ENCODE data around the gene CEP19. TPM values are rescaled to one million over a fixed set of nuclear protein-coding genes. Genes with fewer than 3 reads are reported as not detected.

Gene CEP19, protein sequence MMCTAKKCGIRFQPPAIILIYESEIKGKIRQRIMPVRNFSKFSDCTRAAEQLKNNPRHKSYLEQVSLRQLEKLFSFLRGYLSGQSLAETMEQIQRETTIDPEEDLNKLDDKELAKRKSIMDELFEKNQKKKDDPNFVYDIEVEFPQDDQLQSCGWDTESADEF
- 3.5 and 4.6 TPM in 2 replicates for total RNA-seq

DNA sequence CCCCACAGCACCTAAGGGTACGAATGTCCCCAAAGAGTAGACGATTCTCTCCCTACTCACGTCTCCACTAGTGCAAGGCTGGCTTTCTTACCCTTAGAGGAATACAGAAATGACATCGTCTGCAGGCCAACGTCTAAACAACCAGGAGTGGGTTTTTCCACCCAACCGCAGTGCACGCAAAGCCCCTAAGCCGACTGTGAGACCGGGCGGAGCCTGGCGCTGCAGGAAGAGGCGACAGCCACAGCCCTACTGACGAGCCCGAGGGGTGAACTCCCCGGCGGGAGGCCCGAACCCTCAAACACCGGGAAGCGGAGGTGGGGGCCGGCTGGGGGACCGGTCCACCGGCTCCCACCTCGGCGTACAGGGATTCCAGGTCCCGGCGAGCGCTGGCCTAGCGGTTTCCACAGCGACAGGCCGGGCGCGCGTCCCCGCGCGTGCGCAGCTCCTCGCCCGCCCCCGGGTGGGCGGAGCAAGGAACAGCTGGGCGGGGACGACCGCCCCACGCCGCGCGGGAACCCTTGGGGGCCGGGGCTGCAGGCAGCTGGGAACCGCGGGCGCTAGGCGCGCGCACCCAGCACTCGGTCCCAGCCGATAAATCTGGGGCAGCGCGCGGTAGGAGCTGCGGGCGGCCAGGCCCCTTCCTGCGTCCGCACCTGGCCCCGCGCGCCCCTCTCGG, at the start of gene CEP19, which contains the start of gene PIGX:
Gene CEP19, minus strand, starts transcription at position 413 of the 676 bp plus-strand sequence. CDS start 3,593 bp downstream, outside the sequence.
Gene PIGX, plus strand, starts transcription at position 540 of the 676 bp plus-strand sequence.

DNA sequence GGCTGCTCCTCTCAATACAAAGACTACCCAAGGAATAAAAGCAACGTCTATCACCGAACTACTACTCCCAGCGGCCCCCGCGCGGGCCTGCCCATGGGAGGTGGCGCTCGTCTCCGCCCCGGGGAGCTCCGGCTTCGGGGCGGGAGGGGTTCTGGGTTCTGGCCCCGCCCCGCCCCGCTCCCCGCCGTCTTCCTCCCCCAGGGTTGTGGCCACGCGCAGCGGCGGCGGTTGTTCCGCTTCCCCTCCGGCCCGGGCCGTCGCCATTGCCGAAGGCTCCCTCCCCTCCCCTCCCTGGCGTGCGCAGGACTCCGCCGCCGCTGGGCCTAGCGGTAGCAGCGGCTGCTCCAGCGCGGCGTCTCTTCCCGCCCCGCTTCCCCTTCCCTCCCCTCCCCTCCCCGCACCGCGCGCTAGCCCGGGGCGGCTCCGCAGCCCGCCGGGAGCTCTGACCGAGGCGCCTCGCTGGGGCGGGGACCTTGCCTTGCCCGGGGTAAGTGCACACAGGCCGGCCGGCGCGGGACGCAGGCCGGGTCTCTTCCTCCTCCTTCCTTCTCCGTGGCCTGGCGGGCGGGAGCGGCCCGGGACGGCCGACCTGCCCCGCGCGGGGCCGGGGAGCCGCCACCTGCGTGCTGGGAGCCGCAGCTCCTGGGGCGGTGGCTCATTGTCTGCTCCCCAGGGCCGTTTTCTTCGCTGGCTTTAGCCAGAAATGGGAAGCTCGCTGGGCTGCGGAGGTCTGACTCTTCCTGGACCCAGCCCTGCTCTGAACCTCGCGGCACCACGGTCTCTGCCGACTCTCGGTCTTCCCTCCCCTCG, 27.8 kb upstream of the CEP19 start, which contains the start of gene PAK2:
Gene PAK2, plus strand, starts transcription at position 187 of the 810 bp plus-strand sequence. CDS start 42,790 bp downstream, outside the sequence.

Small RNA genes within 50 kb of the gene (small RNA-seq; reads per million reads assigned to genes)
- gene RNU4-89P (not detected), gene RNU6-646P (not detected)

Other genes starting within 250 kb of the CEP19 start
- gene RNF168, start 208.5 kb downstream of the CEP19 start, total RNA-seq: 20.8 and 25.0 TPM in 2 replicates
- not detected in 2 replicates for gene SMCO1, start 196.9 kb downstream of the CEP19 start, total RNA-seq
- 5.5 and 6.7 TPM in 2 replicates for gene WDR53, start 143.7 kb downstream of the CEP19 start, total RNA-seq
- gene FBXO45, start 143.6 kb downstream of the CEP19 start, total RNA-seq: 10.6 and 11.2 TPM in 2 replicates
- 1.4 and 1.5 TPM in 2 replicates for gene NRROS, start 72.6 kb downstream of the CEP19 start, total RNA-seq
- 36.8 and 39.2 TPM in 2 replicates for gene PIGX, start 127 bp upstream of the CEP19 start, total RNA-seq
- 38.0 and 40.1 TPM in 2 replicates for gene PAK2, start 27.6 kb upstream of the CEP19 start, total RNA-seq
- gene SENP5, start 155.7 kb upstream of the CEP19 start, total RNA-seq: 40.6 and 44.5 TPM in 2 replicates
- gene NCBP2, start 230.3 kb upstream of the CEP19 start, total RNA-seq: 53.2 and 62.5 TPM in 2 replicates

Data from articular chondrocyte of knee joint (primary cell).